Neural progenitor cell (in vitro differentiated cells): ENCODE results near the gene EMILIN2. TPM values are rescaled to one million over a fixed set of nuclear protein-coding genes. Genes with fewer than 3 reads are reported as not detected.

Experiments
- DNase-seq: peaks from one replicate; pipeline ENCODE4 v3.0.0-alpha.2; 2016; ENCODE audit warnings: low spot score
- H2AFZ ChIP-seq: fragments of 200-600 bp; sonication (generic); replicated peaks from 2 replicates; pipeline ENCODE4 v1.6.1; 2016; ENCODE audit warnings: antibody characterized with exemption
- H3F3A ChIP-seq: fragments of 200-600 bp; sonication (generic); 2 replicates; pipeline ENCODE4 v1.6.1; 2016; ENCODE audit warnings: antibody characterized with exemption, low read depth
- H3K27ac ChIP-seq: fragments of 200-600 bp; sonication (generic); 2 replicates; pipeline ENCODE4 v1.5.1; 2016; ENCODE audit warnings: mild to moderate bottlenecking
- H3K27me3 ChIP-seq: fragments of 200-600 bp; sonication (generic); 2 replicates; pipeline ENCODE4 v1.6.1; 2016; ENCODE audit warnings: mild to moderate bottlenecking, moderate library complexity
- H3K36me3 ChIP-seq: fragments of 200-600 bp; sonication (generic); 2 replicates; pipeline ENCODE4 v1.5.1; 2016
- H3K4me1 ChIP-seq: fragments of 200-600 bp; sonication (generic); 2 replicates; pipeline ENCODE4 v1.6.1; 2016; ENCODE audit warnings: mixed run types
- H3K4me2 ChIP-seq: fragments of 200-600 bp; sonication (generic); 2 replicates; pipeline ENCODE4 v1.6.1; 2016
- H3K4me3 ChIP-seq: fragments of 200-600 bp; sonication (generic); 2 replicates; pipeline ENCODE4 v1.5.1; 2016
- H3K79me2 ChIP-seq: fragments of 200-600 bp; sonication (generic); 2 replicates; pipeline ENCODE4 v1.6.1; 2016; ENCODE audit warnings: low read depth
- H3K9ac ChIP-seq: fragments of 200-600 bp; sonication (generic); 2 replicates; pipeline ENCODE4 v1.6.1; 2016
- H3K9me3 ChIP-seq: fragments of 200-600 bp; sonication (generic); 2 replicates; pipeline ENCODE4 v1.5.1; 2016; ENCODE audit warnings: low read depth
- H4K20me1 ChIP-seq: fragments of 200-600 bp; sonication (generic); 2 replicates; pipeline ENCODE4 v1.6.1; 2016; ENCODE audit warnings: low read depth
- H3K27ac Mint-ChIP-seq: 3 replicates; pipeline ENCODE4 v1.8.0; 2021; ENCODE audit warnings: mixed read lengths
- H3K27me3 Mint-ChIP-seq: 2 replicates; pipeline ENCODE4 v1.8.0; 2022; ENCODE audit warnings: low read depth, mild to moderate bottlenecking, inconsistent platforms, moderate library complexity, mixed read lengths; ENCODE audit not compliant: insufficient read depth
- H3K36me3 Mint-ChIP-seq: 3 replicates; pipeline ENCODE4 v1.8.0; 2021; ENCODE audit warnings: mixed read lengths
- H3K4me1 Mint-ChIP-seq: 3 replicates; pipeline ENCODE4 v1.8.0; 2021; ENCODE audit warnings: mixed read lengths
- H3K4me3 Mint-ChIP-seq: 3 replicates; pipeline ENCODE4 v1.8.0; 2021; ENCODE audit warnings: mild to moderate bottlenecking, moderate library complexity, mixed read lengths
- H3K9me3 Mint-ChIP-seq: 3 replicates; pipeline ENCODE4 v1.8.0; 2020; ENCODE audit warnings: mixed read lengths
- CTCF ChIP-seq: fragments of 200-600 bp; sonication (generic); IDR thresholded peaks from 2 replicates; pipeline ENCODE4 v1.5.1; 2017; ENCODE audit warnings: antibody characterized with exemption, mild to moderate bottlenecking
- EZH2 ChIP-seq: fragments of 200-600 bp; sonication (generic); IDR thresholded peaks from 2 replicates; pipeline ENCODE4 v1.6.1; 2017; ENCODE audit warnings: antibody characterized with exemption, mild to moderate bottlenecking, moderate library complexity
- EZH2phosphoT487 ChIP-seq: fragments of 200-600 bp; sonication (generic); IDR thresholded peaks from 2 replicates; pipeline ENCODE4 v1.6.1; 2017; ENCODE audit warnings: antibody characterized with exemption
- total RNA-seq: library from RNA; depleted of rRNA; stranded (reverse); fragments of >200 nt; gene quantifications from 2 replicates; pipeline ENCODE4 v1.2.3, GENCODE V29; 2015; ENCODE audit warnings: low replicate concordance

The EMILIN2 gene
- total RNA-seq, 1 donor from 2014 or later = 2.2 TPM

GRCh38 chr18:2881088-2881839 lies 34.5 kb downstream of the EMILIN2 start:
- H3K4me2 ChIP-seq = no peak overlapping the region
- Mint-ChIP-seq H3K27ac (peak overlapping the region; percentile 50), H3K36me3 (peaks cover 1% of the 10 kb centered on the region), H3K27me3 (peaks cover 11% of the 10 kb centered on the region), H3K9me3 (peaks cover 9% of the 10 kb centered on the region), H3K4me1 (peaks cover 37% of the 10 kb centered on the region), H3K4me3 (no peak overlapping the region)
- H3K4me1 ChIP-seq = no peaks in the 10 kb centered on the region
- H3F3A ChIP-seq = no peaks in the 10 kb centered on the region
- H3K36me3 ChIP-seq = no peaks in the 10 kb centered on the region
- no peaks in the 10 kb centered on the region for H3K79me2 ChIP-seq
- TF ChIP-seq CTCF (no peak), EZH2 (no peak), EZH2phosphoT487 (no peak)
- H2AFZ ChIP-seq = peak overlapping the region; percentile 34
- H3K27ac ChIP-seq = no peak overlapping the region
- H3K27me3 ChIP-seq = no peaks in the 10 kb centered on the region
- no peaks in the 10 kb centered on the region for H3K9me3 ChIP-seq
- no peak overlapping the region for H3K4me3 ChIP-seq
- no peaks in the 10 kb centered on the region for H4K20me1 ChIP-seq
- DNase-seq = no peak
- no peak overlapping the region for H3K9ac ChIP-seq

- TF ChIP-seq EZH2 (no peak), CTCF (no peak), EZH2phosphoT487 (no peak)
- Histone ChIP-seq H3K27me3 (no peaks in the 10 kb centered on the region), H3K9me3 (no peaks in the 10 kb centered on the region), H2AFZ (peak overlapping the region; percentile 34), H3K9ac (no peak overlapping the region), H4K20me1 (no peaks in the 10 kb centered on the region), H3K4me1 (no peaks in the 10 kb centered on the region), H3F3A (no peaks in the 10 kb centered on the region), H3K4me3 (no peak overlapping the region), H3K36me3 (no peaks in the 10 kb centered on the region), H3K27ac (no peak overlapping the region), H3K79me2 (no peaks in the 10 kb centered on the region), H3K4me2 (no peak overlapping the region)
- peaks cover 14% of the 10 kb centered on the region for H3K9me3 Mint-ChIP-seq
- H3K27me3 Mint-ChIP-seq = peaks cover 11% of the 10 kb centered on the region
- DNase-seq = no peak
- H3K4me1 Mint-ChIP-seq = peaks cover 36% of the 10 kb centered on the region
- peak overlapping the region; percentile 50 for H3K27ac Mint-ChIP-seq
- H3K4me3 Mint-ChIP-seq = no peak overlapping the region
- H3K36me3 Mint-ChIP-seq = peaks cover 1% of the 10 kb centered on the region
Observed at GRCh38 chr18:2881840-2882195, 35.0 kb downstream of the EMILIN2 start.

DNA sequence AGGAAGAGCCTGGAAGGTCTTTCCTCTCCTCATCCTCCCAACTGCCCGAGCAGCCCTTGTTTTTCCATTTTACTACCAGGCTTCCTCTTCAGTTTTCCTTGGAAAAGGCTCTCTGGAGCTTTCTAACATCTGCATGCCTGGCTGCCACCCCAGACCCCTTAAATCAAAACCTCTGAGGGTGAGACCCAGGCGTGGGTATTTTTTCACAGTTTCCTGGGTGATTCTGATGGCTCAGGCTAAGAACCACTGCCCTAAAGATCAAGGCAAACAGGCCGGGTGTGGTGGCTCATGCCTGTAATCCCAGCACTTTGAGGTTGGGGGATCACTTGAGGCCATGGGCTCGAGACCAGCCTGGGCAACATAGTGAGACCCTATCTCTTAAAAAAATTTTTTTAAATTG lies 35.4 kb downstream of the EMILIN2 start:
- H3K27ac ChIP-seq = no peak overlapping the region
- no peaks in the 10 kb centered on the region for H4K20me1 ChIP-seq
- H3K79me2 ChIP-seq = no peaks in the 10 kb centered on the region
- no peaks in the 10 kb centered on the region for H3K4me1 ChIP-seq
- H3K9me3 ChIP-seq = no peaks in the 10 kb centered on the region
- DNase-seq = no peak
- Mint-ChIP-seq H3K27me3 (peaks cover 12% of the 10 kb centered on the region), H3K27ac (no peak overlapping the region), H3K36me3 (peaks cover 1% of the 10 kb centered on the region), H3K4me3 (no peak overlapping the region), H3K9me3 (peaks cover 17% of the 10 kb centered on the region), H3K4me1 (peaks cover 33% of the 10 kb centered on the region)
- H3K27me3 ChIP-seq = no peaks in the 10 kb centered on the region
- no peak overlapping the region for H3K4me2 ChIP-seq
- no peaks in the 10 kb centered on the region for H3K36me3 ChIP-seq
- H3K9ac ChIP-seq = no peak overlapping the region
- H3F3A ChIP-seq = no peaks in the 10 kb centered on the region
- TF ChIP-seq EZH2 (no peak), CTCF (no peak), EZH2phosphoT487 (no peak)
- H2AFZ ChIP-seq = no peak overlapping the region
- H3K4me3 ChIP-seq = no peak overlapping the region
